SU-DHL-6 (cell line): ENCODE results near the gene ANKRD29.

Experiments
- H2AFZ ChIP-seq: fragments of 200-600 bp; sonication (generic); 2 replicates; pipeline ENCODE4 v1.6.1; 2014; ENCODE audit warnings: low read depth, mild to moderate bottlenecking, moderate library complexity, mixed read lengths, antibody characterized with exemption, low read length; ENCODE audit not compliant: severe bottlenecking
- H3F3A ChIP-seq: fragments of 200-600 bp; shearing (Covaris generic); 2 replicates; pipeline ENCODE4 v1.6.0; 2016; ENCODE audit warnings: antibody characterized with exemption, mild to moderate bottlenecking; ENCODE audit not compliant: insufficient read depth
- H3K27ac ChIP-seq: fragments of 200-600 bp; sonication (generic); 2 replicates; pipeline ENCODE4 v1.5.1; 2016; ENCODE audit warnings: low read depth, mild to moderate bottlenecking, low read length, moderate library complexity, mixed read lengths
- H3K27me3 ChIP-seq: fragments of 200-600 bp; sonication (generic), shearing (Covaris generic); 2 replicates; pipeline ENCODE4 v1.6.0; 2014; ENCODE audit warnings: mild to moderate bottlenecking, low read length
- H3K36me3 ChIP-seq: fragments of 200-600 bp; sonication (generic); 2 replicates; pipeline ENCODE4 v1.6.1; 2014; ENCODE audit warnings: mild to moderate bottlenecking, low read length, mixed read lengths
- H3K4me2 ChIP-seq: fragments of 300-600, 200-600 bp; shearing (Covaris generic), sonication (generic); 2 replicates; pipeline ENCODE4 v1.6.0; 2014; ENCODE audit warnings: low read length, low read depth, mild to moderate bottlenecking; ENCODE audit not compliant: poor library complexity, severe bottlenecking
- H3K4me3 ChIP-seq: fragments of 200-600 bp; sonication (generic); 2 replicates; pipeline ENCODE4 v1.5.1; 2014; ENCODE audit warnings: antibody characterized with exemption, low read length, mild to moderate bottlenecking, mixed read lengths; ENCODE audit not compliant: insufficient read depth, poor library complexity, severe bottlenecking
- H3K79me2 ChIP-seq: fragments of 200-600 bp; sonication (generic); 2 replicates; pipeline ENCODE4 v1.6.1; 2014; ENCODE audit warnings: mild to moderate bottlenecking, low read length, moderate library complexity; ENCODE audit not compliant: insufficient read depth
- H3K9ac ChIP-seq: fragments of 200-600 bp; sonication (generic); 2 replicates; pipeline ENCODE4 v1.7.0; 2014; ENCODE audit warnings: mild to moderate bottlenecking, low read length
- H3K9me2 ChIP-seq: fragments of 200-600 bp; sonication (generic); replicated peaks from 2 replicates; pipeline ENCODE4 v1.6.1; 2014; ENCODE audit warnings: low read length; ENCODE audit not compliant: insufficient read depth
- H3K9me3 ChIP-seq: fragments of 200-600 bp; sonication (generic); 2 replicates; pipeline ENCODE4 v1.6.1; 2014; ENCODE audit warnings: low read length, mixed read lengths; ENCODE audit not compliant: insufficient read depth
- H4K20me1 ChIP-seq: fragments of 200-600 bp; sonication (generic); 2 replicates; pipeline ENCODE4 v1.6.1; 2014; ENCODE audit warnings: low read depth, mild to moderate bottlenecking, antibody characterized with exemption, low read length, moderate library complexity, mixed read lengths
- CTCF ChIP-seq: fragments of 200-600 bp; sonication (generic); IDR thresholded peaks from one replicate; pipeline ENCODE4 v1.5.1; 2017; ENCODE audit warnings: antibody characterized with exemption, mild to moderate bottlenecking, low read length, moderate library complexity; ENCODE audit not compliant: insufficient read depth, poor library complexity, severe bottlenecking
- EZH2phosphoT487 ChIP-seq: fragments of 200-600 bp; sonication (generic), shearing (Covaris generic); conservative IDR thresholded peaks from 2 replicates; pipeline ENCODE4 v1.6.1; 2018; ENCODE audit warnings: mild to moderate bottlenecking, antibody characterized with exemption, low read length, moderate library complexity, mixed read lengths

ANKRD29 gene

GRCh38 chr18:23627321-23627720 is 35.4 kb downstream of the ANKRD29 start:
- Histone ChIP-seq H3K36me3 (no peaks in the 10 kb centered on the region), H3K9me2 (no peaks in the 10 kb centered on the region), H3K9me3 (no peaks in the 10 kb centered on the region), H3K27ac (no peak overlapping the region), H4K20me1 (no peaks in the 10 kb centered on the region), H3K27me3 (no peaks in the 10 kb centered on the region), H3K9ac (no peak overlapping the region), H3K4me2 (no peak overlapping the region), H2AFZ (no peak overlapping the region), H3F3A (no peaks in the 10 kb centered on the region), H3K79me2 (no peaks in the 10 kb centered on the region), H3K4me3 (no peak overlapping the region)
- TF ChIP-seq EZH2phosphoT487 (no peak), CTCF (no peak)

- no peak overlapping the region for H3K27ac ChIP-seq
- no peak for TF ChIP-seq EZH2phosphoT487
- no peak for TF ChIP-seq CTCF
- H3K4me2 ChIP-seq, result no peak overlapping the region
- H3K9me3 ChIP-seq, result no peaks in the 10 kb centered on the region
- H3K9me2 ChIP-seq, result no peaks in the 10 kb centered on the region
- H3K27me3 ChIP-seq, result no peaks in the 10 kb centered on the region
- no peaks in the 10 kb centered on the region for H4K20me1 ChIP-seq
- no peaks in the 10 kb centered on the region for H3K36me3 ChIP-seq
- no peaks in the 10 kb centered on the region for H3F3A ChIP-seq
- H3K9ac ChIP-seq, result no peak overlapping the region
- H3K4me3 ChIP-seq, result no peak overlapping the region
- H3K79me2 ChIP-seq, result no peaks in the 10 kb centered on the region
- H2AFZ ChIP-seq, result no peak overlapping the region
Observed at GRCh38 chr18:23626451-23627279, 36.0 kb downstream of the ANKRD29 start.

GRCh38 chr18:23623040-23623439 is 39.7 kb downstream of the ANKRD29 start:
- no peaks in the 10 kb centered on the region for H3K27me3 ChIP-seq
- H2AFZ ChIP-seq, result no peak overlapping the region
- no peak overlapping the region for H3K4me2 ChIP-seq
- no peak overlapping the region for H3K27ac ChIP-seq
- no peaks in the 10 kb centered on the region for H3K9me3 ChIP-seq
- no peak for TF ChIP-seq CTCF
- TF ChIP-seq EZH2phosphoT487, result no peak
- H3K4me3 ChIP-seq, result no peak overlapping the region
- no peak overlapping the region for H3K9ac ChIP-seq
- no peaks in the 10 kb centered on the region for H3K36me3 ChIP-seq
- no peaks in the 10 kb centered on the region for H3F3A ChIP-seq
- no peaks in the 10 kb centered on the region for H3K9me2 ChIP-seq
- no peaks in the 10 kb centered on the region for H3K79me2 ChIP-seq
- no peaks in the 10 kb centered on the region for H4K20me1 ChIP-seq
